Measurements from ENCODE around the gene JAKMIP2. TPM values are rescaled to one million over a fixed set of nuclear protein-coding genes. Genes with fewer than 3 reads are reported as not detected.
"Not testable (repeated sequence)": the region's sequence is repeated elsewhere in the genome, so short reads cannot be mapped to it uniquely, and the experiment has no call there.

The JAKMIP2 gene
- total RNA-seq, 1 donor from 2014 or later = 4.1 TPM

DNA sequence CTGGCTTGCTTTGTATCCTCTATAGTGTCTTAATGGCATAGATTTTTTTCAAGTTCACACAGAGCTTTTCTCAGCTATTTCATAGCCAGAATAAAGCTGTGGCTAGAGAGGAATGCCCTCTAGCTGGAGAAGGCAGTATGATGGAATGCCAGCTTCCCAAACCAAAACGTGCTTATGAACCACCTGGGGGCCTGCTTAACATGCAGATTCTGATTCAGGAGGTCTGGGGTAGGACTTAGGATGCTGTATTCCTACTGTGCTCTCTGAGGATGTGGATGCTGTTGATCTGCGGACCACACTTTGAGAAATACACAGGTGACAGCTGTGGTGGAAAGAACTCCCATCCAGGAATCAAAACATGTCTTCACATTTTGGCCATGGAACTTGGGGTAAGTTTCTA, 222.8 kb downstream of the JAKMIP2 start:
- no peak overlapping the region for H3K4me3 Mint-ChIP-seq (ENCODE audit: low read depth)
- DNase-seq (ENCODE audit: low spot score) = no peak
- no peaks in the 10 kb centered on the region for H3K9me3 Mint-ChIP-seq
- peaks cover 1% of the 10 kb centered on the region for H3K27me3 Mint-ChIP-seq (ENCODE audit: low read depth)
- H3K27ac Mint-ChIP-seq = no peak overlapping the region
- no peaks in the 10 kb centered on the region for H3K36me3 Mint-ChIP-seq (ENCODE audit: low read depth)
- no peaks in the 10 kb centered on the region for H3K4me1 Mint-ChIP-seq (ENCODE audit: low read depth)
- intact Hi-C loops (cut with micrococcal nuclease) = no loop called here

GRCh38 chr5:147558826-147559225, 223.7 kb downstream of the JAKMIP2 start:
- DNase-seq (ENCODE audit: low spot score) = no peak
- no peaks in the 10 kb centered on the region for H3K36me3 Mint-ChIP-seq (ENCODE audit: low read depth)
- intact Hi-C loops (cut with micrococcal nuclease) = no loop called here
- H3K27ac Mint-ChIP-seq = no peak overlapping the region
- no peaks in the 10 kb centered on the region for H3K9me3 Mint-ChIP-seq
- H3K4me3 Mint-ChIP-seq (ENCODE audit: low read depth) = no peak overlapping the region
- H3K4me1 Mint-ChIP-seq (ENCODE audit: low read depth) = no peaks in the 10 kb centered on the region
- H3K27me3 Mint-ChIP-seq (ENCODE audit: low read depth) = peaks cover 1% of the 10 kb centered on the region

DNA sequence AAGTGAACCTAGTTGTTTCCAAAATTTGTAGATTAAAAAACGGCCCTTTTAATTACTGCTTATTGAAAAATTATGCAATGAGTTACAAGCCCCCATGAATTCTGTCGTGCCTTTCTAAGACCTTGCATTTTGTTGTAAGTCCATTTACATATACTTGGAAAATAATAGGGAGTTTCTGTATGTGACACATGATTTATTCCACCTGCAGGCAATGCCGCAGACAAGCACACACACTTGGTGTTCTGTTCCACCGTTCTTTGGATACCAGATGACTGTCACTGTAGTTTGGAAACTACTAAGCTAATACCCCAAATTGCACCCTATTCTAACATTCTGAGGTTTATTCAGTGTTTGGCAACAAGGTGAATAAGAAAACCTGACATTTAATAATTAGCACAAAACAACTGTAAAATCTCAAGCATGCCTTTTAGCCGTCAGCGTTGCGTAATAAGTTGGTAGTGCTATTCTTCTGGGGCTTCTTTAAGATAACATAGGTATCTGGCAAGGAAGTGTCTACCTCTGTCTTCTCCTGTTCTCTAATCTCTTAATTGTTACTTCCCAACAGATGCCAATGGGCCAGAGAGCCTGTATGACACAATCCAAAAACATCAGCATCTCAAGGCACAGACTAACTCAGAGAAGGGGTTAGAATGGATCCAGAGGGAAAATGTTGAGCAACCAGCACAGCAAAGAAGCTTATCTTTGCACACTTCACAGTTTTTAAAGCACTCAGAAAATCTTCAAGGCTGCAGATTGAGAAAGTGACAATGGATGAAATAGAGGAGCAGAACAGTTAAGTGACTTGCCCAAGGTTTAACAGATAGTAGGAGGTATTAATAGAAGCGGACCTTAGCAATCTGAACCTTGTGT, 224.4 kb downstream of the JAKMIP2 start:
- Mint-ChIP-seq H3K4me3 (ENCODE audit: low read depth) (no peak overlapping the region), H3K9me3 (no peaks in the 10 kb centered on the region), H3K27me3 (ENCODE audit: low read depth) (peaks cover 1% of the 10 kb centered on the region), H3K36me3 (ENCODE audit: low read depth) (no peaks in the 10 kb centered on the region), H3K4me1 (ENCODE audit: low read depth) (no peaks in the 10 kb centered on the region), H3K27ac (no peak overlapping the region)
- intact Hi-C loops (cut with micrococcal nuclease) = no loop called here
- no peak for DNase-seq (ENCODE audit: low spot score)

DNA sequence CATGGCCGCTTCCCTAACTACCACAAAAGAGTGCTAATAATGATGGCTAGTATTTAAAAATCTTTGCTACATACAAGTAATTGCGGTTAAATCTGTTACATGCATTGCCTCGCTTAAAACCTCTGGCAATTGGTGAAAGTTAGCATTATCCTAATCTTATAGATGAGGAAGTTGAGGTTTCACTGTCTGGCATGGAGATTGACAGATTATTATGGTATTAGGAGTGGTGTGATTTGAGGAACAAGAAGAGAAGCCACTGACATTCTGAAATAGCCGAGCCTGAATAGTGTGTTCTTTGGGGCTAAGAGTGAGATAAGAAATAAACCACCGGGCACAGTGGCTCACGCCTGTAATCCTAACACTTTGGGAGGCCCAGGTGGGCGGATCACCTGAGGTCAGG, 227.4 kb downstream of the JAKMIP2 start:
- H3K27me3 Mint-ChIP-seq (ENCODE audit: low read depth) = no peaks in the 10 kb centered on the region
- H3K9me3 Mint-ChIP-seq = no peaks in the 10 kb centered on the region
- no peak for DNase-seq (ENCODE audit: low spot score)
- no peaks in the 10 kb centered on the region for H3K36me3 Mint-ChIP-seq (ENCODE audit: low read depth)
- no peak overlapping the region for H3K27ac Mint-ChIP-seq
- intact Hi-C loops (cut with micrococcal nuclease) = no loop called here
- no peaks in the 10 kb centered on the region for H3K4me1 Mint-ChIP-seq (ENCODE audit: low read depth)
- H3K4me3 Mint-ChIP-seq (ENCODE audit: low read depth) = no peak overlapping the region

DNA sequence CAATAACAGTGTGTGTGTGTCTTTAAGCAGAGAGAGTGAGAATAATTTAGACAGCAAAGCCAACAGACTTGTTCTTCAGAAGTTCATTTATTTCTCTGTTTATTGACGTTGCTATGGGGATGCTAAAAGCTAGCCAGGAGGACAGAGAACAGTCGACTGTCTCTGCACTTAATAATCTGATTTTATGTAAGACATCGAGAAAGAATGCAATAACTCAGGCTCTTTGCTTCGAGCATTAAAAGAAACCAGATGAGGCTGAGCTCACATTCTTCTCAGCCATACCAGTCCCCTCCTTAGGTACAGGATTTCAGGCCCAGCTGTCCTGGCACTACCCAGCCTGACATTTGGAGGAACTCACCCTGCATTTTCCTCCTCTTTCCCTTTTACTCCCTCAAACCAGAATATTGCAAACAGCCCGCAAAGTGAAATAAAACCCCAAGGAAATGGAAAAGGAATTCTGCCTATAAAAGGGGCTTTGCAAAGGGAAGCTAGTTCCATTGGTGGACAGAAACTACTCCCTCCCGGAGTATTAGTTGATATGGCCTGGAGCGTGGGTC, 228.2 kb downstream of the JAKMIP2 start:
- H3K9me3 Mint-ChIP-seq = no peaks in the 10 kb centered on the region
- intact Hi-C loops (cut with micrococcal nuclease) = no loop called here
- no peaks in the 10 kb centered on the region for H3K4me1 Mint-ChIP-seq (ENCODE audit: low read depth)
- no peaks in the 10 kb centered on the region for H3K27me3 Mint-ChIP-seq (ENCODE audit: low read depth)
- no peaks in the 10 kb centered on the region for H3K36me3 Mint-ChIP-seq (ENCODE audit: low read depth)
- no peak for DNase-seq (ENCODE audit: low spot score)
- H3K27ac Mint-ChIP-seq = no peak overlapping the region
- no peak overlapping the region for H3K4me3 Mint-ChIP-seq (ENCODE audit: low read depth)

DNA sequence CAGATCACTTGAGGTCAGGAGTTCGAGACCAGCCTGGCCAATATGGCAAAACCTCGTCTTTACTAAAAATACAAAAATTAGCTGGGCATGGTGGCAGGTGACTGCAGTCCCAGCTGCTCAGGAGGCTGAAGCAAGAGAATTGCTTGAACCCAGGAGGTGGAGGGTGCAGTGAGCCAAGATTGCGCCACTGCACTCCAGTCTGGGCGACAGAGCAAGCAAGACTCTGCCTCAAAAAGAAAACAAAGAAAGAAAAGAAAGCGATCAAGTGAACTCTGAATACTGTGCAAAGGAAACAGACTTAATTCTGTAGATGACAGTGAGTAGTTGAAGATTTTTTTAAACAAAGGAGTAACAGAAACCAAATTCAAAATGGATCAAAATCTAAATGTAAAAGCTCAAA, 228.7 kb downstream of the JAKMIP2 start:
- H3K4me1 Mint-ChIP-seq (ENCODE audit: low read depth); H3K27ac Mint-ChIP-seq; intact Hi-C loops (cut with micrococcal nuclease); H3K4me3 Mint-ChIP-seq (ENCODE audit: low read depth); H3K27me3 Mint-ChIP-seq (ENCODE audit: low read depth); H3K9me3 Mint-ChIP-seq; H3K36me3 Mint-ChIP-seq (ENCODE audit: low read depth); DNase-seq (ENCODE audit: low spot score): not testable (repeated sequence)

GRCh38 chr5:147552897-147553296, 229.6 kb downstream of the JAKMIP2 start:
- intact Hi-C loops (cut with micrococcal nuclease) = no loop called here
- no peak for DNase-seq (ENCODE audit: low spot score)
- Mint-ChIP-seq H3K27ac (no peak overlapping the region), H3K36me3 (ENCODE audit: low read depth) (no peaks in the 10 kb centered on the region), H3K4me1 (ENCODE audit: low read depth) (no peaks in the 10 kb centered on the region), H3K9me3 (no peaks in the 10 kb centered on the region), H3K4me3 (ENCODE audit: low read depth) (no peak overlapping the region), H3K27me3 (ENCODE audit: low read depth) (no peaks in the 10 kb centered on the region)

DNA sequence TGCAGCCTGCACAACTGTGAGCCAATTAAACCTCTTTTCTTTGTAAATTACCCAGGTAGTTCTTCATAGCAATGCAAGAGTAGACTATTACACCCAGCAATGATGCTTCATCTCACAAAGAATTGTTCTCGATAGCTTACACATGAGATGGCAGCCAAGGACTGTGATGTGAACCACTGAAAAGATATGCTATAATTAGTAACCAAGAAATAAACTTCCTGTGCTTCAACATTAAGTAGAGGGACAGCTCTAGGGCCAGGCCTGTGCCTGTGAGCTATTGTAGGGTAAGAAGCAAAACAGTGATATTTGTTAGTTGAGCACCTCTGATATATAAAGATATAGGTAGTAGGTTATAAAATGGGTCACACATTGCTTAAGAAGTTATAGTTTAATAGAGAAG, 230.9 kb downstream of the JAKMIP2 start:
- no peak overlapping the region for H3K4me3 Mint-ChIP-seq (ENCODE audit: low read depth)
- no peaks in the 10 kb centered on the region for H3K4me1 Mint-ChIP-seq (ENCODE audit: low read depth)
- H3K36me3 Mint-ChIP-seq (ENCODE audit: low read depth) = no peaks in the 10 kb centered on the region
- intact Hi-C loops (cut with micrococcal nuclease) = no loop called here
- H3K27me3 Mint-ChIP-seq (ENCODE audit: low read depth) = no peaks in the 10 kb centered on the region
- H3K27ac Mint-ChIP-seq = no peak overlapping the region
- no peaks in the 10 kb centered on the region for H3K9me3 Mint-ChIP-seq
- DNase-seq (ENCODE audit: low spot score) = no peak

DNA sequence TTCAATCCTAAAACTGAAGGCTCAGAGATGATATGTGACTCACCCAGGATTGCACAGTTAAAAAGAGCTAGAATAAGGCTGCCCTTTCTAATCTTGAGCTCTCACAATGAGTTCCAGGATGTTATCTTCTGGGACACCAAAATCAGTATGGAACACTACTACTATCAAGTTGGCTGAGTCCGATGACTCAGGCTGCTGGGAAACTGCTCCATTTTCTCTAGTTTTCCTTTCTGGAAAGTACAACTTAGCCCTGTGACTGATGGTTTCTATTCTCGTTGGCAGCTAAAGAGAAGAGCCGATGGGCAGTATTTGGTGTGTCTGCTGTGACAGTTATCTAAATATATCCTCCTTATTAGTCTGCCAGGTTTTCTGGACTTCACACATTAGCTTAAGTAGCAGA, 234.8 kb downstream of the JAKMIP2 start:
- no peak for DNase-seq (ENCODE audit: low spot score)
- no peaks in the 10 kb centered on the region for H3K4me1 Mint-ChIP-seq (ENCODE audit: low read depth)
- intact Hi-C loops (cut with micrococcal nuclease) = no loop called here
- no peaks in the 10 kb centered on the region for H3K36me3 Mint-ChIP-seq (ENCODE audit: low read depth)
- no peak overlapping the region for H3K4me3 Mint-ChIP-seq (ENCODE audit: low read depth)
- H3K27me3 Mint-ChIP-seq (ENCODE audit: low read depth) = no peaks in the 10 kb centered on the region
- H3K27ac Mint-ChIP-seq = no peak overlapping the region
- no peaks in the 10 kb centered on the region for H3K9me3 Mint-ChIP-seq

DNA sequence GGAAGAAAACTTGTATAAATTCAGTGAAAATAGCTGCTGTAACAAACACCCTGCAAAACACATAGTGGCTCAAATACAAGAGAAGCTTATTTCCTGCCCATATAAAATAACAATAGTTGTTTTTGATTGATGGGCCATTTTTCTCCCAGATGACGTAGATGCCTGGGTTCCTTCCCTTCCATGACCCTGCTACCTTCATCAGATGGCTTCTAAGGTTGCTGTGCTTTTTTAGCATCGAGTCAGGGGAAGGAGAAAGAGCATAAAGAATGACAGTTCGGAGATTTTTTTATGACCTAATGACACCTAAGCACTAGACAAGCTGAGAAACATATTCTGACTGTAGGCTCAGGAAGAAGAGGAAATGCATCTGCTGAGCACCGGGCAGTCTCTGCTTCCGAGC, 238.0 kb downstream of the JAKMIP2 start:
- Mint-ChIP-seq H3K36me3 (ENCODE audit: low read depth) (no peaks in the 10 kb centered on the region), H3K27me3 (ENCODE audit: low read depth) (no peaks in the 10 kb centered on the region), H3K27ac (no peak overlapping the region), H3K4me3 (ENCODE audit: low read depth) (no peak overlapping the region), H3K9me3 (no peaks in the 10 kb centered on the region), H3K4me1 (ENCODE audit: low read depth) (no peaks in the 10 kb centered on the region)
- no peak for DNase-seq (ENCODE audit: low spot score)
- intact Hi-C loops (cut with micrococcal nuclease) = no loop called here

DNA sequence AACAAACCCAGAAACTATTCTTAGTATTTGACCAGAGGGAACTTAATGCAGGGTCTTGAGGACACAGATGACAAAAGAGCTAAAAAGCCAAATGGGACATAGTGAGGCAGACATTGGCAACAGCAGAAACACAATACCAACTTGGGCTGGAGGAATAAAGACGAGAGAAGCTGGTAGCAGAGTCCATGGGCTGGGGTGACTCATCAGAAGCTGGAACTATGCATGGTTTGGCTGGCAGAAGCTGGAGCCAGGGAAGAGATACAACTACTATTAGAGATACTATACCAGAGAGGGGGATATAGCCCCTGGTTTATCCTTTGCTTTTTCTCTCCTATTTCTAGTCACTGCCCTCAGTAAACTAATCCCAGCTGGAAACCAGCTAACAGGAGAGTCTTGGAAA, 243.5 kb downstream of the JAKMIP2 start:
- H3K36me3 Mint-ChIP-seq (ENCODE audit: low read depth) = no peaks in the 10 kb centered on the region
- H3K27ac Mint-ChIP-seq = no peak overlapping the region
- DNase-seq (ENCODE audit: low spot score) = no peak
- intact Hi-C loops (cut with micrococcal nuclease) = no loop called here
- no peaks in the 10 kb centered on the region for H3K27me3 Mint-ChIP-seq (ENCODE audit: low read depth)
- H3K4me1 Mint-ChIP-seq (ENCODE audit: low read depth) = no peaks in the 10 kb centered on the region
- no peaks in the 10 kb centered on the region for H3K9me3 Mint-ChIP-seq
- no peak overlapping the region for H3K4me3 Mint-ChIP-seq (ENCODE audit: low read depth)

- Mint-ChIP-seq H3K4me1 (ENCODE audit: low read depth) (no peaks in the 10 kb centered on the region), H3K27ac (no peak overlapping the region), H3K4me3 (ENCODE audit: low read depth) (no peak overlapping the region), H3K27me3 (ENCODE audit: low read depth) (no peaks in the 10 kb centered on the region), H3K36me3 (ENCODE audit: low read depth) (no peaks in the 10 kb centered on the region), H3K9me3 (no peaks in the 10 kb centered on the region)
- DNase-seq (ENCODE audit: low spot score) = no peak
- intact Hi-C loops (cut with micrococcal nuclease) = no loop called here
Measured at GRCh38 chr5:147538236-147538635, 244.3 kb downstream of the JAKMIP2 start.
